Breast epithelium (tissue), 4 donors: ENCODE results near the gene RADIL. TPM values are rescaled to one million over a fixed set of nuclear protein-coding genes. Genes with fewer than 3 reads are reported as not detected.

Experiments
- DNase-seq, 2 donors: peaks; one replicate each; pipeline ENCODE4 v3.0.0-alpha.2; 2019; ENCODE audit warnings: low spot score in 2 of 2
- H3K27ac ChIP-seq, 2 donors: fragments of 200-600 bp; sonication (generic) in 1 of 2; one replicate each; pipeline ENCODE4 v1.5.1; 2016 to 2019; ENCODE audit warnings: mild to moderate bottlenecking in 1 of 2
- H3K27me3 ChIP-seq, 2 donors: fragments of 200-600 bp; sonication (generic) in 1 of 2; one replicate each; pipeline versions ENCODE4 v1.5.1 to v1.6.0; 2017 to 2019; ENCODE audit warnings: control low read depth in 1 of 2, mild to moderate bottlenecking in 1 of 2
- H3K36me3 ChIP-seq: fragments of 200-600 bp; one replicate; pipeline ENCODE4 v1.5.1; 2019
- H3K4me1 ChIP-seq, 2 donors: fragments of 200-600 bp; sonication (generic); one replicate each; pipeline ENCODE4 v1.5.1; 2016 to 2019; ENCODE audit warnings: control low read depth in 1 of 2
- H3K4me3 ChIP-seq, 3 donors: fragments of 200-600 bp; sonication (generic); 1 replicate in 2 of 3; 2 replicates in 1 of 3; pipeline ENCODE4 v1.5.1; 2016 to 2019; ENCODE audit warnings: mild to moderate bottlenecking in 3 of 3, moderate library complexity in 2 of 3
- H3K9me3 ChIP-seq, 2 donors: fragments of 200-600 bp; sonication (generic) in 1 of 2; one replicate each; pipeline ENCODE4 v1.5.1; 2016 to 2019; ENCODE audit warnings: control low read depth in 1 of 2
- POLR2A ChIP-seq: fragments of 450-650 bp; IDR thresholded peaks from one replicate; pipeline ENCODE4 v1.6.1; 2016; ENCODE audit warnings: antibody characterized with exemption, mild to moderate bottlenecking, moderate library complexity
- POLR2AphosphoS5 ChIP-seq, 3 donors: sonication (generic); formaldehyde crosslinking; IDR thresholded peaks; one replicate each; pipeline ENCODE4 v1.6.1; 2017; ENCODE audit warnings: antibody characterized with exemption in 3 of 3
- intact Hi-C: fragments of 100-400 bp; cut with DNase I; formaldehyde crosslinking; loops from one replicate; pipeline ENCODE4 v1.15.1; 2023; ENCODE audit warnings: low total_unique reads
- total RNA-seq, 3 donors: library from RNA; depleted of rRNA; stranded (reverse); fragments of >200 nt; gene quantifications; one replicate each; pipeline ENCODE4 v1.1.0, GENCODE V29; 2016
- TF ChIP-seq, protein P1 (sequence below), 3 donors: fragments of 450-650 bp; IDR thresholded peaks; one replicate each; pipeline ENCODE4 v1.5.1; 2016 to 2017; ENCODE audit warnings: antibody characterized with exemption in 3 of 3, mild to moderate bottlenecking in 3 of 3, moderate library complexity in 3 of 3

Gene RADIL
- total RNA-seq, 3 donors from 2014 or later = 4.4 to 8.5 (median 5.9) TPM

- Histone ChIP-seq H3K9me3 (no peaks in the 10 kb centered on the region), H3K27me3 (no peaks in the 10 kb centered on the region), H3K27ac (no peak overlapping the region), H3K36me3 (no peaks in the 10 kb centered on the region), H3K4me3 (no peak overlapping the region), H3K4me1 (no peaks in the 10 kb centered on the region)
- intact Hi-C loops = no loop called here
- TF ChIP-seq POLR2A (no peak), POLR2AphosphoS5 (IDR thresholded peaks at IDR 0.05) (no peak)
- TF ChIP-seq, protein P1, sequence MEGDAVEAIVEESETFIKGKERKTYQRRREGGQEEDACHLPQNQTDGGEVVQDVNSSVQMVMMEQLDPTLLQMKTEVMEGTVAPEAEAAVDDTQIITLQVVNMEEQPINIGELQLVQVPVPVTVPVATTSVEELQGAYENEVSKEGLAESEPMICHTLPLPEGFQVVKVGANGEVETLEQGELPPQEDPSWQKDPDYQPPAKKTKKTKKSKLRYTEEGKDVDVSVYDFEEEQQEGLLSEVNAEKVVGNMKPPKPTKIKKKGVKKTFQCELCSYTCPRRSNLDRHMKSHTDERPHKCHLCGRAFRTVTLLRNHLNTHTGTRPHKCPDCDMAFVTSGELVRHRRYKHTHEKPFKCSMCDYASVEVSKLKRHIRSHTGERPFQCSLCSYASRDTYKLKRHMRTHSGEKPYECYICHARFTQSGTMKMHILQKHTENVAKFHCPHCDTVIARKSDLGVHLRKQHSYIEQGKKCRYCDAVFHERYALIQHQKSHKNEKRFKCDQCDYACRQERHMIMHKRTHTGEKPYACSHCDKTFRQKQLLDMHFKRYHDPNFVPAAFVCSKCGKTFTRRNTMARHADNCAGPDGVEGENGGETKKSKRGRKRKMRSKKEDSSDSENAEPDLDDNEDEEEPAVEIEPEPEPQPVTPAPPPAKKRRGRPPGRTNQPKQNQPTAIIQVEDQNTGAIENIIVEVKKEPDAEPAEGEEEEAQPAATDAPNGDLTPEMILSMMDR (IDR thresholded peaks at IDR 0.05) = no peak
- peak in 1 of 2 donors; percentile 38 for DNase-seq
Measured at GRCh38 chr7:4876586-4876985, 6.9 kb downstream of the RADIL start.

DNA sequence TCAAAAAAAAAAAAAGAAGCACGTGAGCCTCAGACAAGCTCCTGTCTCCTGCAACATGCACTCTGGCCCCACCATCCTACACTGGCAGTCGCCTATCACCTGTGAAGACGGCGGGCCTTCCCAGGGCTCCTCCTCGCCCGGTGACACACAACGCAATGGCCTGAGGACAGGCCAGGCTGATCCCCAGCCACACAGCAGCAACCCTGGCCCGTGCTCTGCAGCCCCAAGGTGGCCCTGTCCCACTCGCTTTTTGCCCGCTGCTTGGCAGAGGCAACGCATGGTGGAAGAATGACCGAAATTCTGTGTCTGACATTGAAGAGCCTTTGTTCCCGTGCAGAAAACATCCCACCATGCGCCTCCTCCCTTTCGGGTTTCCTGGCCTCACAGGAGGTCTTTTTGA is 8.1 kb downstream of the RADIL start:
- Histone ChIP-seq H3K4me1 (no peaks in the 10 kb centered on the region), H3K27me3 (no peaks in the 10 kb centered on the region), H3K27ac (no peak overlapping the region), H3K4me3 (no peak overlapping the region), H3K9me3 (no peaks in the 10 kb centered on the region), H3K36me3 (no peaks in the 10 kb centered on the region)
- intact Hi-C loops = no loop called here
- no peak for DNase-seq
- no peak for TF ChIP-seq POLR2AphosphoS5 (IDR thresholded peaks at IDR 0.05)
- no peak for TF ChIP-seq POLR2A
- TF ChIP-seq, protein P1 (IDR thresholded peaks at IDR 0.05) = no peak

GRCh38 chr7:4873071-4873944 is 10.2 kb downstream of the RADIL start:
- H3K4me1 ChIP-seq = no peaks in the 10 kb centered on the region
- peak in 1 of 2 donors; percentile 15 for DNase-seq
- H3K36me3 ChIP-seq = no peaks in the 10 kb centered on the region
- no peak overlapping the region for H3K4me3 ChIP-seq
- no peaks in the 10 kb centered on the region for H3K27me3 ChIP-seq
- intact Hi-C loops = no loop called here
- H3K27ac ChIP-seq = no peak overlapping the region
- TF ChIP-seq, protein P1 (IDR thresholded peaks at IDR 0.05) = no peak
- H3K9me3 ChIP-seq = peaks cover 0 to 9% of the 10 kb centered on the region in 2 donors

- Histone ChIP-seq H3K27me3 (no peaks in the 10 kb centered on the region), H3K27ac (no peak overlapping the region), H3K4me1 (no peaks in the 10 kb centered on the region), H3K9me3 (peaks cover 0 to 9% of the 10 kb centered on the region in 2 donors), H3K36me3 (no peaks in the 10 kb centered on the region), H3K4me3 (no peak overlapping the region)
- intact Hi-C loops = no loop called here
- peak in 1 of 2 donors; percentile 15 for DNase-seq
- TF ChIP-seq POLR2AphosphoS5 (IDR thresholded peaks at IDR 0.05) (no peak), POLR2A (no peak)
- TF ChIP-seq, protein P1 (IDR thresholded peaks at IDR 0.05) = no peak
Measured at GRCh38 chr7:4871930-4872675, 11.4 kb downstream of the RADIL start.
